MM.1S (cell line): ENCODE measurements around the gene TPGS1.

Experiments
- DNase-seq: peaks from one replicate; pipeline ENCODE4 v3.0.0-alpha.2; 2015
- H2AFZ ChIP-seq: fragments of 300-600 bp; sonication (generic); 2 replicates; pipeline ENCODE4 v1.6.0; 2016; ENCODE audit warnings: antibody characterized with exemption, low read length
- H3F3A ChIP-seq: fragments of 300-600 bp; sonication (generic); 2 replicates; pipeline ENCODE4 v1.6.1; 2016; ENCODE audit warnings: mild to moderate bottlenecking, antibody characterized with exemption, low read length, moderate library complexity, mixed read lengths; ENCODE audit not compliant: insufficient read depth
- H3K27ac ChIP-seq: fragments of 300-600 bp; sonication (generic); 2 replicates; pipeline ENCODE4 v1.5.1; 2016; ENCODE audit warnings: mild to moderate bottlenecking, low read length
- H3K27me3 ChIP-seq: fragments of 300-600 bp; sonication (generic); replicated peaks from 2 replicates; pipeline ENCODE4 v1.6.0; 2016; ENCODE audit warnings: low read length; ENCODE audit not compliant: insufficient read depth
- H3K36me3 ChIP-seq: fragments of 300-600 bp; sonication (generic); replicated peaks from 2 replicates; pipeline ENCODE4 v1.6.1; 2016; ENCODE audit warnings: mild to moderate bottlenecking, low read length, mixed read lengths; ENCODE audit not compliant: insufficient read depth
- H3K4me1 ChIP-seq: fragments of 300-600 bp; sonication (generic); 2 replicates; pipeline ENCODE4 v1.6.1; 2016; ENCODE audit warnings: low read length, mixed read lengths
- H3K4me2 ChIP-seq: fragments of 300-600 bp; sonication (generic); 2 replicates; pipeline ENCODE4 v1.6.0; 2016; ENCODE audit warnings: low read depth, low read length
- H3K4me3 ChIP-seq: fragments of 300-600 bp; sonication (generic); 2 replicates; pipeline ENCODE4 v1.5.1; 2016; ENCODE audit warnings: low read length, mixed read lengths
- H3K79me2 ChIP-seq: fragments of 300-600 bp; sonication (generic); 2 replicates; pipeline ENCODE4 v1.6.1; 2016; ENCODE audit warnings: mixed run types, low read length, mixed read lengths
- H3K9ac ChIP-seq: fragments of 300-600 bp; sonication (generic); 2 replicates; pipeline ENCODE4 v1.6.1; 2016; ENCODE audit warnings: low read length, mixed read lengths
- H3K9me2 ChIP-seq: fragments of 300-600 bp; sonication (generic); replicated peaks from 2 replicates; pipeline ENCODE4 v1.6.1; 2016; ENCODE audit warnings: mild to moderate bottlenecking, low read length, mixed read lengths; ENCODE audit not compliant: insufficient read depth
- H3K9me3 ChIP-seq: fragments of 300-600 bp; sonication (generic); replicated peaks from 2 replicates; pipeline ENCODE4 v1.6.1; 2016; ENCODE audit warnings: mild to moderate bottlenecking, low read length, mixed read lengths; ENCODE audit not compliant: insufficient read depth
- H4K20me1 ChIP-seq: fragments of 300-600 bp; sonication (generic); 2 replicates; pipeline ENCODE4 v1.6.1; 2016; ENCODE audit warnings: mild to moderate bottlenecking, low read length, moderate library complexity, mixed read lengths; ENCODE audit not compliant: insufficient read depth
- EZH2 ChIP-seq: fragments of 300-600 bp; sonication (generic); optimal IDR thresholded peaks from 2 replicates; pipeline ENCODE3; 2017; ENCODE audit warnings: low read depth, mild to moderate bottlenecking, antibody characterized with exemption, low read length, mixed read lengths
- EZH2phosphoT487 ChIP-seq: fragments of 300-600 bp; sonication (generic); IDR thresholded peaks from 2 replicates; pipeline ENCODE4 v1.6.1; 2018; ENCODE audit warnings: antibody characterized with exemption, low read length
- TF ChIP-seq, protein P1 (sequence below): fragments of 300-600 bp; sonication (generic); IDR thresholded peaks from 2 replicates; pipeline ENCODE4 v1.5.1; 2016; ENCODE audit warnings: antibody characterized with exemption, low read length, mixed read lengths

TPGS1 gene

DNA sequence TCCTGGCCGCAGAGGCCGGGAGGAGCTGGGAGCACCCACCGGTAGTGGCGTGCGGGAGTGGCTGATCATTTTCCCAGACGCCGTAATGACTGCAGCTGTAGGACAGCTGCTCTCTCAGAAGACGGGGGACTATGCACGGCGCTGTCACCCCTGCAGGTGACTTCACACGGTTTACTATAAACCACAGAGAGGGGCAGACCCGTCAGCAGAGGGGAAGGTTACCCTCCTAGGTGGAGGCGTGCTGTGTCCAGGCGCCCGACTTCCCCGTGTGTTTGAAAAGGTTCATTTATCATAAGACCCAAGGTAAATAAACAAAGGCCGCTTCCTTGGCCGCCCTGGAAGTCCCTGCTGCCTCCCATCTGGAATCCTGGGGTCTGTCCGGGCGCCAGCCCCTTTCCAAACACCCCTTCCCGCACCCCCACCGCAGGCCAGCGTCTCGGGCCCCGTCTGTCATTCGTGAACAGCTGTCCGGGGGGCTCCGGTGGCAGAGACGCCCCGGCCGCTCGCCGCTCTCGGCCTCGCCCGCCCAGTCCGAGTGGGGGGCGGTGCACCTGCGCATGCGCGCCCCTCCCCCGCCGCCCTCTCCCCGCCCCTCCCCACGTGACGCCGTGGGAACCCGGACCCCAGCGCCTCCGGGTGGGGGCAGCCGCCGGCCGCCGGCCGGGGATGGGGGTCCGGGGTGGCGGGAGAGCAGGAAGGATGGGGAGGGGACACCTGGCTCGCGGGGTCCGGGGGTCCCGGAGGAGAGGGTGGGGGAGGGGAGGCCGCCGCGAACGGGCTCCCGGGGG, 47.4 kb upstream of the TPGS1 start:
- H3K27ac ChIP-seq: no peak overlapping the region
- H3K9ac ChIP-seq: no peak overlapping the region
- H3K4me1 ChIP-seq: no peaks in the 10 kb centered on the region
- H3K79me2 ChIP-seq: no peaks in the 10 kb centered on the region
- H3K9me2 ChIP-seq: no peaks in the 10 kb centered on the region
- no peaks in the 10 kb centered on the region for H4K20me1 ChIP-seq
- H3K4me3 ChIP-seq: no peak overlapping the region
- H3K27me3 ChIP-seq: peaks cover 23% of the 10 kb centered on the region
- no peaks in the 10 kb centered on the region for H3K9me3 ChIP-seq
- no peaks in the 10 kb centered on the region for H3F3A ChIP-seq
- no peak for DNase-seq
- no peak overlapping the region for H2AFZ ChIP-seq
- H3K4me2 ChIP-seq: no peak overlapping the region
- H3K36me3 ChIP-seq: no peaks in the 10 kb centered on the region
- TF ChIP-seq EZH2phosphoT487 (no peak), EZH2 (no peak)
- TF ChIP-seq, protein P1, sequence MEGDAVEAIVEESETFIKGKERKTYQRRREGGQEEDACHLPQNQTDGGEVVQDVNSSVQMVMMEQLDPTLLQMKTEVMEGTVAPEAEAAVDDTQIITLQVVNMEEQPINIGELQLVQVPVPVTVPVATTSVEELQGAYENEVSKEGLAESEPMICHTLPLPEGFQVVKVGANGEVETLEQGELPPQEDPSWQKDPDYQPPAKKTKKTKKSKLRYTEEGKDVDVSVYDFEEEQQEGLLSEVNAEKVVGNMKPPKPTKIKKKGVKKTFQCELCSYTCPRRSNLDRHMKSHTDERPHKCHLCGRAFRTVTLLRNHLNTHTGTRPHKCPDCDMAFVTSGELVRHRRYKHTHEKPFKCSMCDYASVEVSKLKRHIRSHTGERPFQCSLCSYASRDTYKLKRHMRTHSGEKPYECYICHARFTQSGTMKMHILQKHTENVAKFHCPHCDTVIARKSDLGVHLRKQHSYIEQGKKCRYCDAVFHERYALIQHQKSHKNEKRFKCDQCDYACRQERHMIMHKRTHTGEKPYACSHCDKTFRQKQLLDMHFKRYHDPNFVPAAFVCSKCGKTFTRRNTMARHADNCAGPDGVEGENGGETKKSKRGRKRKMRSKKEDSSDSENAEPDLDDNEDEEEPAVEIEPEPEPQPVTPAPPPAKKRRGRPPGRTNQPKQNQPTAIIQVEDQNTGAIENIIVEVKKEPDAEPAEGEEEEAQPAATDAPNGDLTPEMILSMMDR: no peak

DNA sequence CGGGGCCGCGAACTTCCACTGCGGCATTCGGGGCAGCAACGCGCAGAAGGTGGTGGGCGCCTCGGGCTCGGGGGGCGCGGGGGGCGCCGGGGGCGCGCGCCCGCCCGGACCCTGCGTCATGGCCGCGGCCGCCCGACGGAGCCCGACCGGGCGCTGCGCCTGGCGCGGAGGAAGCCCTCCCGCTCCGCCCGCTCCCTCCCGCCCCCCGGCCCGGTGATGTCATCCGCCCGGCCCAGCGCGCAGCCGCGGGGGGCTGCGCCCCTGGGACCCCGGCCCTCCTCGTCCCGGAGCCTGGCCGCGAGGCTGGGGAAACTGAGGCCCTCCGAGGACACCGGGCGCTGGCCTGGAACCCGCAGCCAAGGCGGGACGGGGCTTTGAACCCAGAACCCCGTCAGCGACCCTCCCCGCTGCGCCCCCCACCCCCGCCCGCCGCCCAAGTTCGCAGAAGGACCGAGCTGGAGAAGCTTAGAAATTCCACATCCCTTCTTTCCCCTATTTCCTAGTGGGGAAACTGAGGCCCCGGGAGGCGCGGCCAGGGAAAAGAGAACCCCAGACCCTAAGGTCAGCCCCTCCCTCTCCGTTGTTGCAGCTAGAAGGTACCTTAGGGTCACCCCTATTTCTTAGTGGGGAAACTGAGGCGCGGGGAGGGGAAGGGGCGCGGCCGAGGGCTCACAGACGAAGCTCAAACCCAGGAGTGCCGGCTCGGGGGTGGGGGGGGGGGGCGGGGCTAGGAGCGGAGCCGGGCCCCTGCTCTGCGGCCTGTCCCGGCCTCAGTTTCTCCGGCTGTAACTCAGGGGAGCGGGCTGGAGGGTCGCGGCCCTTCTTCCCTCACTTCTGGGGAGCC, 46.2 kb upstream of the TPGS1 start, which contains the start of gene SHC2:
Gene SHC2, minus strand, starts transcription at position 157 of the 844 bp plus-strand sequence. Its CDS starts 37 bp downstream, at position 120.
- Histone ChIP-seq H3K4me1 (no peaks in the 10 kb centered on the region), H2AFZ (no peak within 1 kb of the TSS), H3K36me3 (no peaks in the 10 kb centered on the region), H3K79me2 (no peaks in the 10 kb centered on the region), H3K4me2 (no peak within 1 kb of the TSS), H3K9me2 (no peaks in the 10 kb centered on the region), H3K27me3 (peaks cover 14% of the 10 kb centered on the region), H4K20me1 (no peaks in the 10 kb centered on the region), H3K9ac (no peak within 1 kb of the TSS), H3F3A (no peaks in the 10 kb centered on the region), H3K9me3 (no peaks in the 10 kb centered on the region), H3K4me3 (no peak within 1 kb of the TSS), H3K27ac (no peak within 1 kb of the TSS)
- DNase-seq: no peak
- TF ChIP-seq, protein P1: no peak
- TF ChIP-seq EZH2: no peak
- TF ChIP-seq EZH2phosphoT487: no peak

DNA sequence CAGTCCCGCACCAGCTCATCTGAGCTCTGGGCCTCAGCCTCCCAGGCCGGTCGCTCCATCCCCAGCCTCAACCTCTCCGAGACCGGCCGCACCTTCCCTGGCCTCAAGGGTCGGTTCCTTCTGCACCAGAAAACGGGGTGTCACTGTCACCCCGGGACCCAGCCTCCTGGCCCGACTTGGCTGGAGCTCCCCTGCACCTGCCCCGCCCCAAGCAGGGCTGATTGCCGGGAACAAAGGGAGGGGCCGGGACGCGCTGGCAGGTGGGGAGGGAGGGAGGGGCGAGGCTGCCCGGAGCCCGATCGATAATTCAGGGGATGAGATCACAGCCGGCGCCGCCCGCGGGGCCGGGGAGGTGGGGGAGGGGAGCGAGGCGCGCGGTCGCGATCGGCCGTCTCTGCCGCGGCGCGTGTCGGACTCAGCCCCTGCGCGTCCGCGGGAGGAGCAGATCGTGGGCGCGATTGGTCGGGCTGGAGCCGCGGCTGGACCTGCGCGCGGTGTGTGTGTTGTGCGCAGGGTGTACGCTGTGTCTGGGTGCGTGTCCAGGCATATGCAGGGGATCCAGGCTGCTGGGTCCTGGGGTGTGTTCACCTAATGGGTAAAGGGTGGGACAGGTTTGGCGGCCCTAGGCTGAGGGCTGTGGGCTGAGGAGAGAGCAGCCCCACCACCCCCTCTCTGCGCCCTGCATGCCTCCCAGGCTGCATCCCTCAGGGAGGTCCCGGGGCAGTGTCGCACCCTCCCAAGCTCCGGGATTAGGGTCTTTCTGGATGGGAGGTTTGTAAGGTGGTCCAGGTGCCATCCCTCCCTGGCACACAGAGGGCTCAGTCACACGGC, 45.4 kb upstream of the TPGS1 start:
- Histone ChIP-seq H2AFZ (no peak overlapping the region), H3K27me3 (peaks cover 14% of the 10 kb centered on the region), H3K4me3 (no peak overlapping the region), H3F3A (no peaks in the 10 kb centered on the region), H3K79me2 (no peaks in the 10 kb centered on the region), H3K27ac (no peak overlapping the region), H3K36me3 (no peaks in the 10 kb centered on the region), H3K4me2 (no peak overlapping the region), H4K20me1 (no peaks in the 10 kb centered on the region), H3K9me3 (no peaks in the 10 kb centered on the region), H3K9ac (no peak overlapping the region), H3K4me1 (no peaks in the 10 kb centered on the region), H3K9me2 (no peaks in the 10 kb centered on the region)
- no peak for DNase-seq
- no peak for TF ChIP-seq EZH2
- no peak for TF ChIP-seq EZH2phosphoT487
- TF ChIP-seq, protein P1: no peak
